ENCODE results near the gene FBXO34.
"Not testable (repeated sequence)": the region's sequence is repeated elsewhere in the genome, so short reads cannot be mapped to it uniquely, and the experiment has no call there.

The FBXO34 gene

DNA sequence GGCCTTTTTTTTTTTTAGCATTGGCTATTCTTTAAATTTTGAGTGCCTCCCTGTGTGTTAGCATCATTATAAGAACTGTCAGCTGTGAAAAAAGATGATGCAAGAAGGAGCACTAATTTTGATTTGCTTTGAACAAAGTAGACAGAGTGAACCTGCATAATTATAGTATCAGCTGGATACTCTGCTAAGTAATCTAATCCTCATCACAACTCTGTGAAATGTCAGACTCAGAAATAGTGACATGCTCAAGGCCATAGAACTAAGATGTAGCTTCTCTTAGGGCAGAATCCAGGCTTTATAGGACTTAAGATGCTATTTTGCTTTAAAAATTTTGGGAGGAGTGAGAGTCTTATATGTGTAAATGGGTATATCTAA lies 31.9 kb downstream of the FBXO34 start:
- H3K4me3 ChIP-seq (ENCODE audit: control insufficient read depth, low read depth, low read length): no peak overlapping the region
- TF ChIP-seq, protein P1, sequence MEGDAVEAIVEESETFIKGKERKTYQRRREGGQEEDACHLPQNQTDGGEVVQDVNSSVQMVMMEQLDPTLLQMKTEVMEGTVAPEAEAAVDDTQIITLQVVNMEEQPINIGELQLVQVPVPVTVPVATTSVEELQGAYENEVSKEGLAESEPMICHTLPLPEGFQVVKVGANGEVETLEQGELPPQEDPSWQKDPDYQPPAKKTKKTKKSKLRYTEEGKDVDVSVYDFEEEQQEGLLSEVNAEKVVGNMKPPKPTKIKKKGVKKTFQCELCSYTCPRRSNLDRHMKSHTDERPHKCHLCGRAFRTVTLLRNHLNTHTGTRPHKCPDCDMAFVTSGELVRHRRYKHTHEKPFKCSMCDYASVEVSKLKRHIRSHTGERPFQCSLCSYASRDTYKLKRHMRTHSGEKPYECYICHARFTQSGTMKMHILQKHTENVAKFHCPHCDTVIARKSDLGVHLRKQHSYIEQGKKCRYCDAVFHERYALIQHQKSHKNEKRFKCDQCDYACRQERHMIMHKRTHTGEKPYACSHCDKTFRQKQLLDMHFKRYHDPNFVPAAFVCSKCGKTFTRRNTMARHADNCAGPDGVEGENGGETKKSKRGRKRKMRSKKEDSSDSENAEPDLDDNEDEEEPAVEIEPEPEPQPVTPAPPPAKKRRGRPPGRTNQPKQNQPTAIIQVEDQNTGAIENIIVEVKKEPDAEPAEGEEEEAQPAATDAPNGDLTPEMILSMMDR (IDR thresholded peaks at IDR 0.05; ENCODE audit: control insufficient read depth, insufficient read depth, low read depth, low read length, missing control alignments): no peak
- no peak for DNase-seq (ENCODE audit: low read depth)

DNA sequence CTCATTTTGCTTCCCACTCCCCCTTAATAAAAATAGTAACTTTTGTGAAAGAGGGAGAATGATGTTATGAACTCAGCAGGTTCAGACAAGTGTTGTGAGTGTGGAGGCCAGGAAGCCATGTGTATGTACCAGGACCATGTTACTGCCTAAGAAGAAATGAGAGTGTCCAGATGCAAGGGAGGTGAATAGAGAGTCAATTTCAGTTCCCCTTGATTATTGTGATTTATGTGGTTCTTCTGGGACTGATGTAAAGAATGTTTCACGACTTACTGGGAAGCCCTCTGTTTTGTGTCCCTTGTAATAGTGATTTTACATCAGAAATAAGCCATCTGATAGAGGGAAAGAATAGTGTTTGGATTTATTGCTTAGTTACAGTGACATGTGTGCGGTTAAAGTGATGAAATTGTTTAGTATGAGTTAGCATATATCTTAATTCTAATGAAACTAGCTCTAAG lies 32.5 kb downstream of the FBXO34 start:
- H3K4me3 ChIP-seq (ENCODE audit: control insufficient read depth, low read depth, low read length): no peak overlapping the region
- TF ChIP-seq, protein P1 (IDR thresholded peaks at IDR 0.05; ENCODE audit: control insufficient read depth, insufficient read depth, low read depth, low read length, missing control alignments): no peak
- no peak for DNase-seq (ENCODE audit: low read depth)

DNA sequence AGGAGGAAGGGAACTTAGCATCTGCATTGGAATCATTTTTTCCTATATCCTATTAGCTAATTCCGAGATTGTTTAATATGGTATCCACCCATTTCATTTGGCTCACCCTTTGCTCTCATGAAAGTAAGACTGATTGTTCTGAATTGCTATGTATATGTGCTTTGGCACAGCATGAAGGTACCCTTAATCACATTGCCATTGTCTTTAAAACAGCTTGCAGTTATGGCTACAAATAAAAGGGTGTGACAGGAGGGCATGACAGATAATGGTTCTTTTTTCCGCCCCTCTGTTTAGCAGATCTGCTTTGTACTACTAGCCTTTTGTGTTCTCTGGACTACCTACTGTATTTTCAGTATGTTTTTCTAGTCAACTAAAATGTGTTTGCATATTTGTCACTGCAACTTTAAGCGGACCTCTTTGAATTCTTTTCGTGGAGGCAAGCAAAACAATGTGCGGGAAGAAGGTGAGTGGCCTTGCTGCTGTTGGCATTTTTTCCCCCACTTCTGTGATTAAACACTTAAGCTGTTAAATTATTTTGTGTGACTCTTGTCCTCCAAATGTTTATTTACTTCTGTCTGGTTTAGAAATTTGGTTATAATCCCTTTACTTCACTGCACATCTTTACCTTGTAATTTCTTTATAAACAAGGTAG lies 35.8 kb downstream of the FBXO34 start:
- TF ChIP-seq, protein P1 (IDR thresholded peaks at IDR 0.05; ENCODE audit: control insufficient read depth, insufficient read depth, low read depth, low read length, missing control alignments): no peak
- DNase-seq (ENCODE audit: low read depth): no peak
- H3K4me3 ChIP-seq (ENCODE audit: control insufficient read depth, low read depth, low read length): no peak overlapping the region

DNA sequence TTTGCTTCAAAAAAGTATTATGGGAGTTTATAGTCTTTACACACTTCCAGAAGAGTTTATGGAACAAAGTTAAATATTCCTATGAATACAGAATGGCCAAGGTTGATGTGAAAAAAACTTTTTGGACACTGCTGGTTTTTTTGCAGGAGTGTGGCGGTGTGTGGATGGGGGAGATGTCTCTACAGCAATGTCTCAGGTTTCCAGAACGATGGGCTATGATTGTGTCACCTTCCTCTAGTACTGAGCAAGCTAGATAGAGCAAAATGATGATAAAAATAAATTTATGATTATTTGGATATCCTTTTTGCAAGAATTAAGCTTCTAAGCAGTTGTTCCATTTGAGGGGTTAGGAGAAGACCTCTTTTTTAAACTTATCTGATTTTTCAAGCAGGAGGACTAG lies 37.9 kb downstream of the FBXO34 start:
- H3K4me3 ChIP-seq (ENCODE audit: control insufficient read depth, low read depth, low read length): no peak overlapping the region
- DNase-seq (ENCODE audit: low read depth): no peak
- TF ChIP-seq, protein P1 (IDR thresholded peaks at IDR 0.05; ENCODE audit: control insufficient read depth, insufficient read depth, low read depth, low read length, missing control alignments): no peak

DNA sequence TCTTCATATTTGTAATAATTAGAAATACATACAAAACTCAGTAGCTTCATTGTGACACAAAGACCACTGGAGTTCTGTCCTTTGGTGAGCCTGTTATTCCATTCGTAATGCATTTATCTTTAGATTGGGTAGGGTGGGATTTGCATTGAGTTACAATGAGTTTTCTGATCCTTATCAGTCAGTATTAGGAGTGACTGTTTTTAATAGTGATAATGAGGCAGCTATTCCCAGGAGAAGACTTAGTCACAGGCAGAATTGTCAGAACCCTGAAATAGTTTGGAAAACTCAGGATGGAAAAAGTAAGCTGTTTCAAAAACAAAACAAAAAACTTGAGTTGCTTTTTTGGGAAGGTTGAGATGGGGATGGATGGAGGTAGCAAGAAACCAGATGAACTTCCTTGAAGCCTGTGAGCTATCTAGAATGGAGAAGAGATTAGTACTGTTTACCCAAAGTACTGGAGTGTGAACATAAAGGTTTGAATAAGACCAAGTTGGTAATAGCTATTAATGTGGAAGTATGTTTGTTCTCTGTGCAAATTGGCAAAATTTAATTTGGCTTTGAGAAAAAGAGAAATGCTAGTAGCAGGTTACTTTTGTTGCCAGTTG lies 38.6 kb downstream of the FBXO34 start:
- no peak for DNase-seq (ENCODE audit: low read depth)
- TF ChIP-seq, protein P1 (IDR thresholded peaks at IDR 0.05; ENCODE audit: control insufficient read depth, insufficient read depth, low read depth, low read length, missing control alignments): no peak
- H3K4me3 ChIP-seq (ENCODE audit: control insufficient read depth, low read depth, low read length): no peak overlapping the region

DNA sequence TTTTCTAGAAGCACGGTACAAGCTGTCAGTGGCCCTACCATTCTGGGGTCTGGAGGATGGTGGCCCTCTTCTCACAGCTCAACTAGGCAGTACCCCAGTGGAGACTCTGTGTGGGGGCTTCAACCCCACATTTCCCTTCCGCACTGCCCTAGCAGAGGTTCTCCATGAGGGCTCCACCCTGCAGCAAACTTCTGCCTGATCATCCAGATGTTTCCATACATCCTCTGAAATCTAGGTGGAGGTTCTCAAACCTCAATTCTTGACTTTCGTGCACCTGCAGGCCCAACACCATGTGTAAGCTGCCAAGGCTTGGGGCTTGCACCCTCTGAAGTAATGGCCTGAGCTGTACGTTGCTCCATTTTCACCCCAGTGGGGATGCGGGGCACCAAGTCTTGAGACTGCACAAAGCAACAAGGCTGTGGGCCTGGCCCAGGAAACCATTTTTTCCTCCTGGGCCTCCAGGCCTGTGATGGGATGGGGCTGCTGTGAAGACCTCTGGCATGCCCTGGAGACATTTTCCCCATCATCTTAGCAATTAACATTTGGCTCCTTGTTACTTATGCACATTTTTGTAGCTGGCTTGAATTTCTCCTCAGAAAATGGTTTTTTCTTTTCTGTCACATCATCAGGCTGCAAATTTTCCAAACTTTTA lies 41.3 kb downstream of the FBXO34 start:
- H3K4me3 ChIP-seq (ENCODE audit: control insufficient read depth, low read depth, low read length); DNase-seq (ENCODE audit: low read depth): not testable (repeated sequence)

DNA sequence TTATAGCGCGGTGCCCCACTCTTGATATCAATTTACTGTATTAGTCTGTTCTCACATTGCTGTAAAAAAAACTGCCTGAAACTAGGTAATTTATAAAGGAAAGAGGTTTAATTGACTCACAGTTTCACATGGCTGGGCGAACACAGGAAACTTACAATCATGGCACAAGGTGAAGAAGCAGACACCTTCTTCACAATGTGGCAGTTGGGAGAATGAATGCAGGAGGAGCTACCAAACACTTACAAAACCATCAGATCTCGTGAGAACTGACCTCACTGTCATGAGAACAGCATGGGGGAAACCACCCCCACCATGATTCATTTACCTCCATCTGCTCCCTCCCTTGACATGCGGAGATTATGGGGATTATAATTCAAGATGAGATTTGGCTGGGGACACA lies 42.3 kb downstream of the FBXO34 start:
- TF ChIP-seq, protein P1 (IDR thresholded peaks at IDR 0.05; ENCODE audit: control insufficient read depth, insufficient read depth, low read depth, low read length, missing control alignments): no peak
- no peak for DNase-seq (ENCODE audit: low read depth)
- H3K4me3 ChIP-seq (ENCODE audit: control insufficient read depth, low read depth, low read length): no peak overlapping the region
